GM23338 (cell line): ENCODE measurements around the gene DEDD2. TPM values are rescaled to one million over a fixed set of nuclear protein-coding genes. Genes with fewer than 3 reads are reported as not detected.

Source experiments
- EZH2 ChIP-seq: fragments of 200-600 bp; sonication (generic); IDR thresholded peaks from one replicate; pipeline ENCODE4 v1.8.0; 2017; ENCODE audit warnings: antibody characterized with exemption, mild to moderate bottlenecking, low read depth; ENCODE audit not compliant: unreplicated experiment
- EZH2phosphoT487 ChIP-seq: fragments of 200-600 bp; sonication (generic); IDR thresholded peaks from one replicate; pipeline ENCODE4 v1.8.1; 2018; ENCODE audit warnings: antibody characterized with exemption; ENCODE audit not compliant: unreplicated experiment
- JUNB ChIP-seq: IDR thresholded peaks from one replicate; pipeline ENCODE4 v1.6.1; 2016; ENCODE audit warnings: antibody characterized with exemption; ENCODE audit not compliant: unreplicated experiment
- POLR2AphosphoS5 ChIP-seq: IDR thresholded peaks from 2 replicates; pipeline ENCODE4 v1.6.1; 2016; ENCODE audit warnings: antibody characterized with exemption, low read depth
- STAT1 ChIP-seq: IDR thresholded peaks from one replicate; pipeline ENCODE4 v1.6.1; 2016; ENCODE audit warnings: antibody characterized with exemption; ENCODE audit not compliant: unreplicated experiment
- ZNF114 ChIP-seq: fragments of 250-450 bp; sonication (Bioruptor Pico); IDR thresholded peaks from 2 replicates; pipeline ENCODE4 v1.5.0; 2020; ENCODE audit warnings: mild to moderate bottlenecking, moderate library complexity
- ZNF331 ChIP-seq: fragments of 250-450 bp; sonication (Bioruptor Pico); IDR thresholded peaks from 2 replicates; pipeline ENCODE4 v1.5.0; 2020; ENCODE audit warnings: low read depth, mild to moderate bottlenecking, moderate library complexity
- polyA plus RNA-seq: library from polyadenylated mRNA; unstranded; fragments of >200 nt; fragmentation: Nextera tagmentation; extraction: Ambion mirVana; gene quantifications from 2 replicates; pipeline ENCODE4 v1.2.1, GENCODE V29; 2016
- total RNA-seq: library from RNA; depleted of rRNA; stranded (reverse); fragments of >200 nt; shearing (Covaris generic); gene quantifications from 2 replicates; pipeline ENCODE4 v1.2.3, GENCODE V29; 2014
- TF ChIP-seq, protein P1 (sequence below): fragments of 250-450 bp; sonication (Bioruptor Pico); IDR thresholded peaks from 2 replicates; pipeline ENCODE4 v1.5.0; 2020; ENCODE audit warnings: mild to moderate bottlenecking, moderate library complexity
- TF ChIP-seq, protein P2 (sequence below), 2 experiments: fragments of 200-600 bp in 1 of 2; sonication (generic) in 1 of 2; conservative IDR thresholded peaks; 2 replicates each; pipeline versions ENCODE4 v1.5.1 to v1.6.1; 2016 to 2017; ENCODE audit warnings: antibody characterized with exemption in 2 of 2, low read depth in 2 of 2, mild to moderate bottlenecking in 2 of 2, moderate library complexity in 1 of 2
- TF ChIP-seq, protein P3 (sequence below): IDR thresholded peaks from 2 replicates; pipeline ENCODE4 v1.6.1; 2016; ENCODE audit warnings: antibody characterized with exemption
- TF ChIP-seq, protein P4 (sequence below): IDR thresholded peaks from one replicate; pipeline ENCODE4 v1.6.1; 2018; ENCODE audit warnings: antibody characterized with exemption; ENCODE audit not compliant: unreplicated experiment

DEDD2 gene
- total and polyA plus RNA-seq, 2 experiments from 2014 or later, result 23.4 to 63.0 TPM

DNA sequence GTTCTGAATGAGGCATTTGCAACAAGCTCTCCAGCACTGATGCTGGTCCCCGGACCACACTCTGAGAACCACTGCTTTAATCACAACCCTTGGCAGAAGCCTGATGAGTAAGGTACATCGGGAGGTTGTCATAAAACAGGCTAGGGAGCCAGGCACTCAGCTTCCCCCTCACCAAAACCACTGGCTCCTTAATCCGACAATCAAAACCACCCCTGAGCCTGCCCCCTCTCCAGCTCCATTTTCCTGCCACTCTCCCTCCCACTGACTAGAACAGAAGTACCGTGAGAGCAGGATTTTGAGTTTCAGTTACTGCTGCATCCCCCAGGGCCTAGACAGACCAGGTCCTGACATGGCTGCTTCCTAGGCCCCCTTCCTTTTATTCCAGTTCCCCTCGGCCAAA lies 17.7 kb upstream of the DEDD2 start (continued):
- TF ChIP-seq, protein P1, sequence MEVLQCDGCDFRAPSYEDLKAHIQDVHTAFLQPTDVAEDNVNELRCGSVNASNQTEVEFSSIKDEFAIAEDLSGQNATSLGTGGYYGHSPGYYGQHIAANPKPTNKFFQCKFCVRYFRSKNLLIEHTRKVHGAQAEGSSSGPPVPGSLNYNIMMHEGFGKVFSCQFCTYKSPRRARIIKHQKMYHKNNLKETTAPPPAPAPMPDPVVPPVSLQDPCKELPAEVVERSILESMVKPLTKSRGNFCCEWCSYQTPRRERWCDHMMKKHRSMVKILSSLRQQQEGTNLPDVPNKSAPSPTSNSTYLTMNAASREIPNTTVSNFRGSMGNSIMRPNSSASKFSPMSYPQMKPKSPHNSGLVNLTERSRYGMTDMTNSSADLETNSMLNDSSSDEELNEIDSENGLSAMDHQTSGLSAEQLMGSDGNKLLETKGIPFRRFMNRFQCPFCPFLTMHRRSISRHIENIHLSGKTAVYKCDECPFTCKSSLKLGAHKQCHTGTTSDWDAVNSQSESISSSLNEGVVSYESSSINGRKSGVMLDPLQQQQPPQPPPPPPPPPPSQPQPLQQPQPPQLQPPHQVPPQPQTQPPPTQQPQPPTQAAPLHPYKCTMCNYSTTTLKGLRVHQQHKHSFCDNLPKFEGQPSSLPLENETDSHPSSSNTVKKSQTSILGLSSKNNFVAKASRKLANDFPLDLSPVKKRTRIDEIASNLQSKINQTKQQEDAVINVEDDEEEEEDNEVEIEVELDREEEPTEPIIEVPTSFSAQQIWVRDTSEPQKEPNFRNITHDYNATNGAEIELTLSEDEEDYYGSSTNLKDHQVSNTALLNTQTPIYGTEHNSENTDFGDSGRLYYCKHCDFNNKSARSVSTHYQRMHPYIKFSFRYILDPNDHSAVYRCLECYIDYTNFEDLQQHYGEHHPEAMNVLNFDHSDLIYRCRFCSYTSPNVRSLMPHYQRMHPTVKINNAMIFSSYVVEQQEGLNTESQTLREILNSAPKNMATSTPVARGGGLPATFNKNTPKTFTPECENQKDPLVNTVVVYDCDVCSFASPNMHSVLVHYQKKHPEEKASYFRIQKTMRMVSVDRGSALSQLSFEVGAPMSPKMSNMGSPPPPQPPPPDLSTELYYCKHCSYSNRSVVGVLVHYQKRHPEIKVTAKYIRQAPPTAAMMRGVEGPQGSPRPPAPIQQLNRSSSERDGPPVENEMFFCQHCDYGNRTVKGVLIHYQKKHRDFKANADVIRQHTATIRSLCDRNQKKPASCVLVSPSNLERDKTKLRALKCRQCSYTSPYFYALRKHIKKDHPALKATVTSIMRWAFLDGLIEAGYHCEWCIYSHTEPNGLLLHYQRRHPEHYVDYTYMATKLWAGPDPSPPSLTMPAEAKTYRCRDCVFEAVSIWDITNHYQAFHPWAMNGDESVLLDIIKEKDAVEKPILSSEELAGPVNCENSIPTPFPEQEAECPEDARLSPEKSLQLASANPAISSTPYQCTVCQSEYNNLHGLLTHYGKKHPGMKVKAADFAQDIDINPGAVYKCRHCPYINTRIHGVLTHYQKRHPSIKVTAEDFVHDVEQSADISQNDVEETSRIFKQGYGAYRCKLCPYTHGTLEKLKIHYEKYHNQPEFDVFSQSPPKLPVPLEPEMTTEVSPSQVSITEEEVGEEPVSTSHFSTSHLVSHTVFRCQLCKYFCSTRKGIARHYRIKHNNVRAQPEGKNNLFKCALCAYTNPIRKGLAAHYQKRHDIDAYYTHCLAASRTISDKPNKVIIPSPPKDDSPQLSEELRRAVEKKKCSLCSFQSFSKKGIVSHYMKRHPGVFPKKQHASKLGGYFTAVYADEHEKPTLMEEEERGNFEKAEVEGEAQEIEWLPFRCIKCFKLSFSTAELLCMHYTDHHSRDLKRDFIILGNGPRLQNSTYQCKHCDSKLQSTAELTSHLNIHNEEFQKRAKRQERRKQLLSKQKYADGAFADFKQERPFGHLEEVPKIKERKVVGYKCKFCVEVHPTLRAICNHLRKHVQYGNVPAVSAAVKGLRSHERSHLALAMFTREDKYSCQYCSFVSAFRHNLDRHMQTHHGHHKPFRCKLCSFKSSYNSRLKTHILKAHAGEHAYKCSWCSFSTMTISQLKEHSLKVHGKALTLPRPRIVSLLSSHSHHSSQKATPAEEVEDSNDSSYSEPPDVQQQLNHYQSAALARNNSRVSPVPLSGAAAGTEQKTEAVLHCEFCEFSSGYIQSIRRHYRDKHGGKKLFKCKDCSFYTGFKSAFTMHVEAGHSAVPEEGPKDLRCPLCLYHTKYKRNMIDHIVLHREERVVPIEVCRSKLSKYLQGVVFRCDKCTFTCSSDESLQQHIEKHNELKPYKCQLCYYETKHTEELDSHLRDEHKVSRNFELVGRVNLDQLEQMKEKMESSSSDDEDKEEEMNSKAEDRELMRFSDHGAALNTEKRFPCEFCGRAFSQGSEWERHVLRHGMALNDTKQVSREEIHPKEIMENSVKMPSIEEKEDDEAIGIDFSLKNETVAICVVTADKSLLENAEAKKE (CRISPR knock-in tag), result no peak
- TF ChIP-seq, protein P2, sequence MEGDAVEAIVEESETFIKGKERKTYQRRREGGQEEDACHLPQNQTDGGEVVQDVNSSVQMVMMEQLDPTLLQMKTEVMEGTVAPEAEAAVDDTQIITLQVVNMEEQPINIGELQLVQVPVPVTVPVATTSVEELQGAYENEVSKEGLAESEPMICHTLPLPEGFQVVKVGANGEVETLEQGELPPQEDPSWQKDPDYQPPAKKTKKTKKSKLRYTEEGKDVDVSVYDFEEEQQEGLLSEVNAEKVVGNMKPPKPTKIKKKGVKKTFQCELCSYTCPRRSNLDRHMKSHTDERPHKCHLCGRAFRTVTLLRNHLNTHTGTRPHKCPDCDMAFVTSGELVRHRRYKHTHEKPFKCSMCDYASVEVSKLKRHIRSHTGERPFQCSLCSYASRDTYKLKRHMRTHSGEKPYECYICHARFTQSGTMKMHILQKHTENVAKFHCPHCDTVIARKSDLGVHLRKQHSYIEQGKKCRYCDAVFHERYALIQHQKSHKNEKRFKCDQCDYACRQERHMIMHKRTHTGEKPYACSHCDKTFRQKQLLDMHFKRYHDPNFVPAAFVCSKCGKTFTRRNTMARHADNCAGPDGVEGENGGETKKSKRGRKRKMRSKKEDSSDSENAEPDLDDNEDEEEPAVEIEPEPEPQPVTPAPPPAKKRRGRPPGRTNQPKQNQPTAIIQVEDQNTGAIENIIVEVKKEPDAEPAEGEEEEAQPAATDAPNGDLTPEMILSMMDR (conservative IDR thresholded peaks at IDR 0.05; ENCODE audit: low read depth in 2 of 2), result no peak
- TF ChIP-seq, protein P3, sequence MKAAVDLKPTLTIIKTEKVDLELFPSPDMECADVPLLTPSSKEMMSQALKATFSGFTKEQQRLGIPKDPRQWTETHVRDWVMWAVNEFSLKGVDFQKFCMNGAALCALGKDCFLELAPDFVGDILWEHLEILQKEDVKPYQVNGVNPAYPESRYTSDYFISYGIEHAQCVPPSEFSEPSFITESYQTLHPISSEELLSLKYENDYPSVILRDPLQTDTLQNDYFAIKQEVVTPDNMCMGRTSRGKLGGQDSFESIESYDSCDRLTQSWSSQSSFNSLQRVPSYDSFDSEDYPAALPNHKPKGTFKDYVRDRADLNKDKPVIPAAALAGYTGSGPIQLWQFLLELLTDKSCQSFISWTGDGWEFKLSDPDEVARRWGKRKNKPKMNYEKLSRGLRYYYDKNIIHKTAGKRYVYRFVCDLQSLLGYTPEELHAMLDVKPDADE, result no peak
- TF ChIP-seq JUNB (no peak), ZNF114 (CRISPR knock-in tag) (no peak), POLR2AphosphoS5 (no peak), ZNF331 (CRISPR knock-in tag) (no peak), STAT1 (no peak), EZH2phosphoT487 (no peak), EZH2 (no peak)
- TF ChIP-seq, protein P4, sequence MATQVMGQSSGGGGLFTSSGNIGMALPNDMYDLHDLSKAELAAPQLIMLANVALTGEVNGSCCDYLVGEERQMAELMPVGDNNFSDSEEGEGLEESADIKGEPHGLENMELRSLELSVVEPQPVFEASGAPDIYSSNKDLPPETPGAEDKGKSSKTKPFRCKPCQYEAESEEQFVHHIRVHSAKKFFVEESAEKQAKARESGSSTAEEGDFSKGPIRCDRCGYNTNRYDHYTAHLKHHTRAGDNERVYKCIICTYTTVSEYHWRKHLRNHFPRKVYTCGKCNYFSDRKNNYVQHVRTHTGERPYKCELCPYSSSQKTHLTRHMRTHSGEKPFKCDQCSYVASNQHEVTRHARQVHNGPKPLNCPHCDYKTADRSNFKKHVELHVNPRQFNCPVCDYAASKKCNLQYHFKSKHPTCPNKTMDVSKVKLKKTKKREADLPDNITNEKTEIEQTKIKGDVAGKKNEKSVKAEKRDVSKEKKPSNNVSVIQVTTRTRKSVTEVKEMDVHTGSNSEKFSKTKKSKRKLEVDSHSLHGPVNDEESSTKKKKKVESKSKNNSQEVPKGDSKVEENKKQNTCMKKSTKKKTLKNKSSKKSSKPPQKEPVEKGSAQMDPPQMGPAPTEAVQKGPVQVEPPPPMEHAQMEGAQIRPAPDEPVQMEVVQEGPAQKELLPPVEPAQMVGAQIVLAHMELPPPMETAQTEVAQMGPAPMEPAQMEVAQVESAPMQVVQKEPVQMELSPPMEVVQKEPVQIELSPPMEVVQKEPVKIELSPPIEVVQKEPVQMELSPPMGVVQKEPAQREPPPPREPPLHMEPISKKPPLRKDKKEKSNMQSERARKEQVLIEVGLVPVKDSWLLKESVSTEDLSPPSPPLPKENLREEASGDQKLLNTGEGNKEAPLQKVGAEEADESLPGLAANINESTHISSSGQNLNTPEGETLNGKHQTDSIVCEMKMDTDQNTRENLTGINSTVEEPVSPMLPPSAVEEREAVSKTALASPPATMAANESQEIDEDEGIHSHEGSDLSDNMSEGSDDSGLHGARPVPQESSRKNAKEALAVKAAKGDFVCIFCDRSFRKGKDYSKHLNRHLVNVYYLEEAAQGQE, result no peak
